H1 (cell line): ENCODE data around the gene S100A13. TPM values are rescaled to one million over a fixed set of nuclear protein-coding genes. Genes with fewer than 3 reads are reported as not detected.

ENCODE experiments used
- GTF2F1 ChIP-seq: IDR thresholded peaks from 2 replicates; pipeline ENCODE4 v1.6.1; 2012; ENCODE audit warnings: low read depth, low read length, improper control_type of control experiment, borderline replicate concordance
- SP2 ChIP-seq: IDR thresholded peaks from 2 replicates; pipeline ENCODE4 v1.6.1; 2012; ENCODE audit warnings: mild to moderate bottlenecking, low read length, inconsistent platforms
- TEAD4 ChIP-seq: IDR thresholded peaks from 2 replicates; pipeline ENCODE4 v1.6.1; 2012; ENCODE audit warnings: low read depth, low read length, inconsistent platforms, mixed read lengths
- polyA plus RNA-seq, 7 experiments: library from polyadenylated mRNA; depleted of rRNA in 3 of 7; stranded (reverse) in 5 of 7; unstranded in 2 of 7; fragments of >200 nt in 5 of 7; fragments of 200-250 nt in 2 of 7; gene quantifications; 1 replicate in 5 of 7; 2 replicates in 1 of 7; 4 replicates in 1 of 7; pipeline versions ENCODE4 v1.2.1 to v1.2.3, GENCODE V29; 2011 to 2013; ENCODE audit warnings: missing spikeins in 2 of 7, mixed read lengths in 2 of 7
- total RNA-seq: library from RNA; stranded (reverse); fragmentation: NEBNext Ultra II Directional; extraction: Animal tissue kit (Norgen Biotek cat#: 25700); gene quantifications from 2 replicates; pipeline ENCODE4 v1.2.1, GENCODE V29; 2021

S100A13 gene
- total and polyA plus RNA-seq, 2 of the 8 experiments (the other 6 are each of a cell fraction or from before 2014, with no cell fraction given), result 63.6 to 127 TPM

DNA sequence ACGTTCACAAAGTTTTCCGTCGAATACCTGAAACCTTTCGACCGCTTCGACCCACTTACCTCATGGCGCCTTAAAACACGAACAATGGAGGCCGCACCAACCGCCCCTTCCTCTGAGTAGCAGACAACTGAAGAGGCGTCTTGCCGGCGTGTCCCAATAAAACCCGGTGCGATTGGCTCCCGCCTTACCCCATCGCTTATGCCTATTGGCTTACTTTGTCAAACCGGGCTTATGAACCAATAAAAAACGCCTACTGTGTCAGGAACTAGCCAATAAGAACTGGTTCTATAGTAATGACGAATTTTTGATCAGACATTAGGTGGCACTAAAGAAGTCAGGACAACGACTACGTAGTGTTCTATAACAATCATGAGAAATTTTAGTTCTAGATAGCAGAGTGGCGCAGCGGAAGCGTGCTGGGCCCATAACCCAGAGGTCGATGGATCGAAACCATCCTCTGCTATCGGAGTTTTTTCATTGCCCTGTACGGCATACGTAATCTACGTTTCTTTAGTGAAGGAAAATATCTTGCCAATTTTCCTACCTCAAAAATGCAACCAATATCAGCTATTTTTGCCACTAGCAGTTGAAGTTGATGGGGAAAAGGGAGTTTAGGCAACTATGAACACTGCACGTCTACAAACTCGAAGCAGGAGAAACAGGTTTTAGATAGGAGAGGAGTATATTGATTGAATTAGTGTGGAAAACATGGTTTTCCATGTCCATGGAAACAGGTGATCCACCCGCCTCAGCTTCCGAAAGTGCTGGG lies 43.7 kb upstream of the S100A13 start, which contains the start of gene ILF2 (continued):
- TF ChIP-seq GTF2F1, result peak; percentile 67; the same call in 1 of the 2 replicates
- peak; percentile 74 for TF ChIP-seq TEAD4
- TF ChIP-seq SP2, result peak; percentile 14; the same call in 1 of the 2 replicates
